ENCODE results near the gene GLB1L2.

Gene GLB1L2

GRCh38 chr11:134370526-134371435 is 39.0 kb downstream of the GLB1L2 start:
- no peak for DNase-seq

- DNase-seq = no peak
Measured at GRCh38 chr11:134371436-134372185, 39.8 kb downstream of the GLB1L2 start.

- DNase-seq = no peak
Measured at GRCh38 chr11:134372536-134372935, 40.7 kb downstream of the GLB1L2 start.

- no peak for DNase-seq
Measured at GRCh38 chr11:134372961-134373360, 41.2 kb downstream of the GLB1L2 start.

GRCh38 chr11:134373591-134374052 is 41.8 kb downstream of the GLB1L2 start:
- DNase-seq = no peak

GRCh38 chr11:134374171-134374570 is 42.4 kb downstream of the GLB1L2 start:
- DNase-seq = no peak

GRCh38 chr11:134374891-134375550 is 43.2 kb downstream of the GLB1L2 start:
- no peak for DNase-seq

GRCh38 chr11:134376150-134376921 is 44.5 kb downstream of the GLB1L2 start:
- DNase-seq = no peak

- DNase-seq = no peak
Measured at GRCh38 chr11:134377876-134378275, 46.1 kb downstream of the GLB1L2 start.

- no peak for DNase-seq
Measured at GRCh38 chr11:134379241-134379640, 47.5 kb downstream of the GLB1L2 start.

GRCh38 chr11:134380229-134380628 is 48.4 kb downstream of the GLB1L2 start:
- DNase-seq = no peak

GRCh38 chr11:134380785-134381184 is 49.0 kb downstream of the GLB1L2 start:
- DNase-seq = no peak

- DNase-seq = no peak
Measured at GRCh38 chr11:134382257-134382656, 50.5 kb downstream of the GLB1L2 start.

GRCh38 chr11:134382830-134383229 is 51.0 kb downstream of the GLB1L2 start:
- DNase-seq = no peak

GRCh38 chr11:134383576-134384221 is 51.9 kb downstream of the GLB1L2 start:
- no peak for DNase-seq

GRCh38 chr11:134384406-134384805 is 52.6 kb downstream of the GLB1L2 start:
- DNase-seq = no peak

GRCh38 chr11:134385171-134385570 is 53.4 kb downstream of the GLB1L2 start:
- no peak for DNase-seq

- DNase-seq = no peak
Measured at GRCh38 chr11:134385774-134386565, 54.2 kb downstream of the GLB1L2 start.

GRCh38 chr11:134386945-134387344 is 55.2 kb downstream of the GLB1L2 start:
- DNase-seq = no peak

GRCh38 chr11:134387501-134387900 is 55.7 kb downstream of the GLB1L2 start:
- DNase-seq = no peak

- no peak for DNase-seq
Measured at GRCh38 chr11:134388590-134388989, 56.8 kb downstream of the GLB1L2 start.

Measured in hematopoietic multipotent progenitor cell treated with erythropoietin and hydrocortisone succinate and interleukin-3 and kit ligand, for 8 days (in vitro differentiated cells).